ENCODE data around the gene KDM2B. TPM values are rescaled to one million over a fixed set of nuclear protein-coding genes. Genes with fewer than 3 reads are reported as not detected.

The KDM2B gene
- polyA plus RNA-seq, 1 experiment, result 15.0 TPM

- no peak overlapping the region for H3K4me3 ChIP-seq (ENCODE audit: low read depth, low read length)
- ChIA-PET POLR2A (no interaction called here), CTCF (no interaction called here)
- H3K36me3 ChIP-seq (ENCODE audit: control insufficient read depth, insufficient read depth, low read length), result peaks cover 3% of the 10 kb centered on the region
- no peaks in the 10 kb centered on the region for H3K27me3 ChIP-seq (ENCODE audit: control insufficient read depth, insufficient read depth, low read length)
- TF ChIP-seq, protein P1, sequence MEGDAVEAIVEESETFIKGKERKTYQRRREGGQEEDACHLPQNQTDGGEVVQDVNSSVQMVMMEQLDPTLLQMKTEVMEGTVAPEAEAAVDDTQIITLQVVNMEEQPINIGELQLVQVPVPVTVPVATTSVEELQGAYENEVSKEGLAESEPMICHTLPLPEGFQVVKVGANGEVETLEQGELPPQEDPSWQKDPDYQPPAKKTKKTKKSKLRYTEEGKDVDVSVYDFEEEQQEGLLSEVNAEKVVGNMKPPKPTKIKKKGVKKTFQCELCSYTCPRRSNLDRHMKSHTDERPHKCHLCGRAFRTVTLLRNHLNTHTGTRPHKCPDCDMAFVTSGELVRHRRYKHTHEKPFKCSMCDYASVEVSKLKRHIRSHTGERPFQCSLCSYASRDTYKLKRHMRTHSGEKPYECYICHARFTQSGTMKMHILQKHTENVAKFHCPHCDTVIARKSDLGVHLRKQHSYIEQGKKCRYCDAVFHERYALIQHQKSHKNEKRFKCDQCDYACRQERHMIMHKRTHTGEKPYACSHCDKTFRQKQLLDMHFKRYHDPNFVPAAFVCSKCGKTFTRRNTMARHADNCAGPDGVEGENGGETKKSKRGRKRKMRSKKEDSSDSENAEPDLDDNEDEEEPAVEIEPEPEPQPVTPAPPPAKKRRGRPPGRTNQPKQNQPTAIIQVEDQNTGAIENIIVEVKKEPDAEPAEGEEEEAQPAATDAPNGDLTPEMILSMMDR (IDR thresholded peaks at IDR 0.05; ENCODE audit: insufficient read depth, low read depth, low read length), result no peak
- no peak for DNase-seq (ENCODE audit: low read depth)
Observed at GRCh38 chr12:121520586-121521086, 60.2 kb downstream of the KDM2B start.

DNA sequence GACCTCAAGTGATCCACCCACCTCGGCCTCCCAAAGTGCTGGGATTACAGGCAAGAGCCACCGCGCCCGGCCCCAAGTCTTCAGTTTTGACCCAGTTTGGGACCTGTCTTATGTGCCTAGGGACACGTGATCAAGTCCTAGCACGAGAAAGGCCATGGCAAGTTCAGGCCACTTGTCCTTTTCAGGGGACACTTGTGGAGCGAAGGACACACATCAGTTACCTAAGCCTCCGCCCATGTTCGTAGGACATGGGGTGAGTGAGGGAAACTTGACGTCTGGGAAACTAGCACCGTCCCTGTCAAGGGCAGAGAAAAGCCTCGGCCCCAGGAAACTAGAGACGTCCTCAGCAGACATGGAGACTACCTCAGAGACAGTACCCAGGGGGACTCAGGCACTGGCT is 60.7 kb downstream of the KDM2B start:
- H3K36me3 ChIP-seq (ENCODE audit: control insufficient read depth, insufficient read depth, low read length), result peaks cover 3% of the 10 kb centered on the region
- H3K27me3 ChIP-seq (ENCODE audit: control insufficient read depth, insufficient read depth, low read length), result no peaks in the 10 kb centered on the region
- DNase-seq (ENCODE audit: low read depth), result no peak
- TF ChIP-seq, protein P1 (IDR thresholded peaks at IDR 0.05; ENCODE audit: insufficient read depth, low read depth, low read length), result no peak
- no peak overlapping the region for H3K4me3 ChIP-seq (ENCODE audit: low read depth, low read length)
- ChIA-PET POLR2A (no interaction called here), CTCF (no interaction called here)

GRCh38 chr12:121519227-121519626 is 61.6 kb downstream of the KDM2B start:
- CTCF ChIA-PET, result no interaction called here

DNA sequence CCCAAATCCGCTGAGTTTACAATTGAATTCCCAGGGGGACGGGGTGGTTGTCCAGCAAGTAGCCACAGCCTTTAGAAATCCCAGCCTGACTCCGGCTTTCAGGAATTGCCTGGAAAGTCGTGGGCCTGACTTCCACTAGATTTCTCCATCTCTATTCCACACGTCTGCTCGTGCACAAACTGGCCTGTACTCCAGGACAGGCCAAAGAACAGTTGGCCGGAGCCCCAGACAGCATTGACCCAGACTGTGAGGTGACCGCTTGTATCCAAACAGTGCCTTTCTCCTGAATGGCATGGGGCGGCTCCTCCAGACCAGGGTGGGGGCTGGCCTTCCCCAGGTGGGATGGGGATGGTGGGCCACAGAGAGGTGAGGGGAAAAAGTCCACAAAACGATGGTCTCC is 62.2 kb downstream of the KDM2B start:
- ChIA-PET POLR2A (no interaction called here), CTCF (no interaction called here)

More at GRCh38 chr12:121519227-121519626, 61.6 kb downstream of the KDM2B start:
- Histone ChIP-seq H3K4me3 (ENCODE audit: low read depth, low read length) (no peak overlapping the region), H3K27me3 (ENCODE audit: control insufficient read depth, insufficient read depth, low read length) (no peaks in the 10 kb centered on the region), H3K36me3 (ENCODE audit: control insufficient read depth, insufficient read depth, low read length) (peaks cover 3% of the 10 kb centered on the region)
- TF ChIP-seq, protein P1 (IDR thresholded peaks at IDR 0.05; ENCODE audit: insufficient read depth, low read depth, low read length), result no peak
- no peak for DNase-seq (ENCODE audit: low read depth)
- POLR2A ChIA-PET, result no interaction called here

GRCh38 chr12:121516437-121517011 is 64.3 kb downstream of the KDM2B start:
- H3K4me3 ChIP-seq (ENCODE audit: low read depth, low read length), result no peak overlapping the region
- H3K36me3 ChIP-seq (ENCODE audit: control insufficient read depth, insufficient read depth, low read length), result peaks cover 7% of the 10 kb centered on the region
- CTCF ChIA-PET, result interaction anchor here (1.0 to 1.6 kb wide), 3 partner anchors 9 to 22 kb away, joined by 3 to 8 read pairs (median 6); no protein-coding TSS in a partner anchor
- no peaks in the 10 kb centered on the region for H3K27me3 ChIP-seq (ENCODE audit: control insufficient read depth, insufficient read depth, low read length)
- no peak for DNase-seq (ENCODE audit: low read depth)
- POLR2A ChIA-PET, result no interaction called here
- TF ChIP-seq, protein P1 (IDR thresholded peaks at IDR 0.05; ENCODE audit: insufficient read depth, low read depth, low read length), result no peak

More for the DNA sequence above, 62.2 kb downstream of the KDM2B start:
- H3K27me3 ChIP-seq (ENCODE audit: control insufficient read depth, insufficient read depth, low read length), result no peaks in the 10 kb centered on the region
- no peak for DNase-seq (ENCODE audit: low read depth)
- TF ChIP-seq, protein P1 (IDR thresholded peaks at IDR 0.05; ENCODE audit: insufficient read depth, low read depth, low read length), result no peak
- H3K36me3 ChIP-seq (ENCODE audit: control insufficient read depth, insufficient read depth, low read length), result peaks cover 3% of the 10 kb centered on the region
- no peak overlapping the region for H3K4me3 ChIP-seq (ENCODE audit: low read depth, low read length)
